Small intestine (tissue), 7 donors: ENCODE data around the gene NTRK3. TPM values are rescaled to one million over a fixed set of nuclear protein-coding genes. Genes with fewer than 3 reads are reported as not detected.
A peak's percentile ranks its signal among the peaks of the same experiment; 100 is the strongest.

Source experiments
- DNase-seq, 2 donors: peaks; one replicate each; pipeline versions ENCODE4 v3.0.0 to v3.0.0-alpha.2; 2013
- FAIRE-seq: peaks from 2 replicates; lab custom pipeline; 2012; peaks lifted over from hg19 to GRCh38; lab: Jason Lieb, UNC
- H3K27ac ChIP-seq, 3 donors: one replicate each; pipeline ENCODE4 v1.5.1; 2013; ENCODE audit warnings: low read length in 2 of 3, mild to moderate bottlenecking in 2 of 3, control low read depth in 1 of 3, inconsistent platforms in 1 of 3, low read depth in 1 of 3, moderate library complexity in 1 of 3
- H3K27me3 ChIP-seq, 3 donors: one replicate each; pipeline ENCODE4 v1.6.1; 2013; ENCODE audit warnings: low read length in 3 of 3, inconsistent platforms in 1 of 3; ENCODE audit not compliant: control insufficient read depth in 3 of 3, insufficient read depth in 3 of 3
- H3K36me3 ChIP-seq, 3 donors: one replicate each; pipeline ENCODE4 v1.6.1; 2013; ENCODE audit warnings: low read length in 3 of 3, inconsistent platforms in 1 of 3, low read depth in 1 of 3, mild to moderate bottlenecking in 1 of 3, moderate library complexity in 1 of 3; ENCODE audit not compliant: control insufficient read depth in 3 of 3, insufficient read depth in 2 of 3
- H3K4me1 ChIP-seq, 3 donors: one replicate each; pipeline ENCODE4 v1.6.1; 2013; ENCODE audit warnings: low read length in 2 of 3, inconsistent platforms in 1 of 3, low read depth in 1 of 3, mild to moderate bottlenecking in 1 of 3, moderate library complexity in 1 of 3; ENCODE audit not compliant: control insufficient read depth in 3 of 3, insufficient read depth in 2 of 3
- H3K4me3 ChIP-seq, 3 donors: one replicate each; pipeline ENCODE4 v1.5.1; 2013; ENCODE audit warnings: low read length in 3 of 3, control low read depth in 1 of 3, inconsistent platforms in 1 of 3, low read depth in 1 of 3, mild to moderate bottlenecking in 1 of 3, moderate library complexity in 1 of 3
- H3K9me3 ChIP-seq, 2 donors: one replicate each; pipeline ENCODE4 v1.6.1; 2013; ENCODE audit warnings: low read depth in 1 of 2, low read length in 1 of 2; ENCODE audit not compliant: control insufficient read depth in 2 of 2, insufficient read depth in 1 of 2
- WGBS, 3 donors: extraction: QIAGEN DNeasy Blood & Tissue Kit; methylation state at CpG; one replicate each; pipeline ENCODE4 v1.1.7; 2013; 5-methylcytosine and 5-hydroxymethylcytosine counted together
- polyA plus RNA-seq, 4 donors: library from polyadenylated mRNA; stranded (reverse) in 3 of 4; unstranded in 1 of 4; fragments of 200-250 nt in 3 of 4; fragments of 120-200 nt in 1 of 4; gene quantifications; one replicate each; pipeline versions ENCODE4 v1.2.1 to v1.2.3, GENCODE V29; 2013
- donor health status: healthy with polysubstance abuse.
- donor health status: control.
- donor health status: control.
- donor health status: Bipolar disorder and iron deficiency.
- donor health status: healthy.

Gene NTRK3
- polyA plus RNA-seq, 4 donors, result under 0.01 to 3.6 (median 0.52) TPM; not detected in 1

DNA sequence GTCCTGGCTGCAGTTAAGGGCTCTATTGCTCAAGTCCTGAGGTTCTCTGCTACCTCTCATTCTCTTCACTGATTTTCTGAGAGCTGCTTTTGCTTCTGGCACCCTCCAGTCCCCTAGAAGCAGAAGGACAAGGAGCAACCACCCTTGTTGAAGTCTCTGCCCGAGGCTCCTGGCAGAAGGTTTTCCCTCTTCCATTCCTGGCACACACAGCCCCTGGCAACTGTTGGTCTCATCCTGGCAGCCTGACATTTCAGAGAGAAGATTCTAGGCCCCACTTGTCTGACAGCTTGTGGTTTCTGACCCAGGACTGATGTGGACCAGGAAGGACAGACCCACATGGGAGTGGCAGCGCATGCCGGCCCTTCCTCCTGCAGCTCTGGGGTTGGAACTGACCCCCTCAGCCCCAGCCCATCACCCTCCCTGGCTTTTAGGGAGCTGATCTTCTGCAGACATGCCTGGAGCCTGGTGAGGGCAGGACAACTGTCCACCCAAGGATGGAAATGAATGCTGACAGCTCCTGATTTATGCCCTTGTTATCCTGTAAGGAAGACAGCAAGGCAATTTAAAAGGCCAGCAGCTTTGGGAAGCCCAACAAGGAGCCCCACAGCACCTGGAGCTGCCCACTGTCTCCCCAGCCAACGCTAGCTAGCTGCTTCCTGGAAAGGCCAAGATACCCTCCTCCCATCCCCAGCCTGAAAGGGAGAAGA is 13.0 kb upstream of the NTRK3 start:
- Histone ChIP-seq H3K36me3 (no peaks in the 10 kb centered on the region), H3K9me3 (no peaks in the 10 kb centered on the region), H3K4me1 (no peaks in the 10 kb centered on the region), H3K27me3 (peaks cover 0 to 21% (median 0%) of the 10 kb centered on the region in 3 donors), H3K4me3 (no peak overlapping the region), H3K27ac (no peak overlapping the region)
- no peak for FAIRE-seq
- 44 to 66% (median 60%) methylated on average over 4 of the region's 4 CpGs for WGBS, 3 donors
- no peak for DNase-seq

- FAIRE-seq (no peak), DNase-seq (no peak)
- 67 to 83% (median 71%) methylated on average over 5 of the region's 5 CpGs for WGBS, 3 donors
- no peaks in the 10 kb centered on the region for H3K4me1 ChIP-seq
- peaks cover 0 to 28% (median 0%) of the 10 kb centered on the region in 3 donors for H3K27me3 ChIP-seq
- no peak overlapping the region for H3K4me3 ChIP-seq
- no peaks in the 10 kb centered on the region for H3K36me3 ChIP-seq
- no peak overlapping the region for H3K27ac ChIP-seq
- no peaks in the 10 kb centered on the region for H3K9me3 ChIP-seq
Observed at GRCh38 chr15:88267720-88268119, 11.2 kb upstream of the NTRK3 start.

- H3K9me3 ChIP-seq, result no peaks in the 10 kb centered on the region
- 74 to 81% (median 80%) methylated on average over 9 to 10 of the region's 10 CpGs for WGBS, 3 donors
- no peak for FAIRE-seq
Observed at GRCh38 chr15:88266170-88266569, 9.6 kb upstream of the NTRK3 start.

DNA sequence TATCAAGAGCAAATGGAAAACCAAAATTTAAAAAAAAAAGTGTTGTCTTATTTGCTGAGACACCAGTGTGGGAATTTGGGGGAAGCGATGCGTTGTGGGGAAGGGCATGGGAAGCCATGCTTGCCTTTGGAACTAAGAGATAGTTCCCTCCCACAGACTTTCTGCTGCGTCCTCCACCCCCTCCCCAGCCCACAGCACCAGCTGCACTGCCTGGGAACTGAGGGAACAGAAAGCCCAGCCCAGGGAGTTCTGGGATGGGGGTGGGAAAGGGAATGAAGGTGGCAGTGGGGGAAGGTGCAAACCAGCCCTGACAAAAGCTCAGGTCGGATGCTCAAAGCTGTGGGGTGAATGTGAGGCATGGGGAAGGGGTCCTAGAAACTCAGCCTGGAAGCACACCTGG is 8.1 kb upstream of the NTRK3 start:
- no peaks in the 10 kb centered on the region for H3K9me3 ChIP-seq
- DNase-seq, result no peak
- 62 to 67% (median 65%) methylated on average over 4 of the region's 4 CpGs for WGBS, 3 donors
- no peaks in the 10 kb centered on the region for H3K36me3 ChIP-seq
- no peaks in the 10 kb centered on the region for H3K4me1 ChIP-seq
- no peak overlapping the region for H3K27ac ChIP-seq
- peaks cover 0 to 33% (median 0%) of the 10 kb centered on the region in 3 donors for H3K27me3 ChIP-seq
- no peak overlapping the region for H3K4me3 ChIP-seq
- no peak for FAIRE-seq

More at GRCh38 chr15:88266170-88266569, 9.6 kb upstream of the NTRK3 start:
- no peaks in the 10 kb centered on the region for H3K4me1 ChIP-seq
- H3K27ac ChIP-seq, result no peak overlapping the region
- peaks cover 0 to 21% (median 0%) of the 10 kb centered on the region in 3 donors for H3K27me3 ChIP-seq
- no peaks in the 10 kb centered on the region for H3K36me3 ChIP-seq
- DNase-seq, result no peak
- H3K4me3 ChIP-seq, result no peak overlapping the region

- no peaks in the 10 kb centered on the region for H3K9me3 ChIP-seq
- H3K27me3 ChIP-seq, result peaks cover 0 to 50% (median 12%) of the 10 kb centered on the region in 3 donors
- no peak overlapping the region for H3K27ac ChIP-seq
- H3K36me3 ChIP-seq, result no peaks in the 10 kb centered on the region
- H3K4me1 ChIP-seq, result peaks cover 0 to 8% (median 0%) of the 10 kb centered on the region in 3 donors
- FAIRE-seq (no peak), DNase-seq (no peak)
- H3K4me3 ChIP-seq, result no peak overlapping the region
- WGBS, 3 donors, result 70 to 83% (median 78%) methylated on average over 4 to 5 of the region's 5 CpGs
Observed at GRCh38 chr15:88262064-88262463, 5.5 kb upstream of the NTRK3 start.

DNA sequence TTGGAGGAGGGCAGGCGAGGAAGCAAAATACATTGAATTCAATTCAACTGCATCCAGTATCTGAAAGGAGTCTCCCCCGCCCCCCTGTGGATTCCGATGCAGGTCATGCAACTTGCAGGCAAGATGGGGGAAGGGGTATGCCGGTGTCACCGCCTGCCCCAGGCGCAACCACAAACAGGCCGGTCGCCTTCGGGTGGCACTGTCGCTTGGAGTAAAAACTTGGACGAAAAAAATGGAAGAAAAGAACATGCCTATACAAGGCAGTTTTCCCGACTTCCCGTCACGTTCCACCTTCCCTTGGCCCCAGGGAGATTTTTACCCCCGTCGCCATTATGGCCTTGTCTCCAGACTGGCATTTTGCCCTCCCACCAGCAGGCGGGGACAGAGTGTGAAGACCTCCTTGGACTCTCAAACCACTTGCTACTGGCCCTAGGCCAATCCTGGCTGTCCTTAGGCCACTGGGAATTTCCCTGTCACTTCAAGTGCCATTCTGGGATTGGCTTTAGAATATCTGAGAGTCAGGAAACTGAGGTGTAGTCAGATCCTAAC is 1.6 kb upstream of the NTRK3 start:
- H3K4me1 ChIP-seq, result peaks cover 0 to 8% (median 2%) of the 10 kb centered on the region in 3 donors
- DNase-seq (peak in 1 of 2 donors; percentile 61), FAIRE-seq (no peak)
- 10 to 22% (median 17%) methylated on average over 17 of the region's 17 CpGs for WGBS, 3 donors
- H3K4me3 ChIP-seq, result no peak overlapping the region
- no peaks in the 10 kb centered on the region for H3K36me3 ChIP-seq
- no peak overlapping the region for H3K27ac ChIP-seq
- peaks cover 12 to 74% (median 31%) of the 10 kb centered on the region in 3 donors for H3K27me3 ChIP-seq
- no peaks in the 10 kb centered on the region for H3K9me3 ChIP-seq

GRCh38 chr15:88257311-88258092 is 963 bp upstream of the NTRK3 start:
- 2 to 6% (median 4%) methylated on average over 45 to 49 of the region's 49 CpGs for WGBS, 3 donors
- peak in 1 of 2 donors; percentile 27 for DNase-seq
- peaks cover 0 to 8% (median 2%) of the 10 kb centered on the region in 3 donors for H3K4me1 ChIP-seq
- H3K27ac ChIP-seq, result no peak overlapping the region
- H3K36me3 ChIP-seq, result no peaks in the 10 kb centered on the region
- peak overlapping the region in 1 of 3 donors; percentile 19 for H3K4me3 ChIP-seq
- peaks cover 12 to 77% (median 32%) of the 10 kb centered on the region in 3 donors for H3K27me3 ChIP-seq
- no peaks in the 10 kb centered on the region for H3K9me3 ChIP-seq
- FAIRE-seq, result no peak
